IMR-90 (cell line): Measurements from ENCODE around the gene SERPINA5. TPM values are rescaled to one million over a fixed set of nuclear protein-coding genes. Genes with fewer than 3 reads are reported as not detected.

Experiments
- ATAC-seq: fragments of 200-7000 bp; cut with Tn5 transposase; 2 replicates; pipeline ENCODE4 v1.9.1; 2020; ENCODE audit warnings: low read depth, mild to moderate bottlenecking, moderate library complexity
- BruUV-seq: library from RNA; stranded (reverse); fragments of 400-500 nt; replicated peaks from 2 replicates; lab custom pipeline; 2021; lab: Mats Ljungman, UMichigan
- CTCF ChIA-PET: fragments of 300-600 bp; formaldehyde crosslinking; extraction: SDS; loops from one replicate; lab custom pipeline; 2021; ENCODE audit warnings: antibody characterized with exemption; lab: Yijun Ruan, JAX
- POLR2A ChIA-PET: fragments of 300-600 bp; sonication (Branson Sonifier 250); formaldehyde crosslinking; loops from one replicate; lab custom pipeline; 2022; ENCODE audit warnings: antibody characterized with exemption; ENCODE audit not compliant: unreplicated experiment; lab: Charles Lee
- DNase-seq: peaks from one replicate; pipeline ENCODE4 v3.0.0; 2013
- H2AFZ ChIP-seq: replicated peaks from 2 replicates; pipeline ENCODE3; 2013; ENCODE audit warnings: low read length, mild to moderate bottlenecking; ENCODE audit not compliant: poor library complexity
- H2AK5ac ChIP-seq: 2 replicates; pipeline ENCODE4 v1.6.1; 2013; ENCODE audit warnings: low read depth, low read length, inconsistent platforms
- H2AK9ac ChIP-seq: replicated peaks from 2 replicates; pipeline ENCODE3; 2013; ENCODE audit warnings: mild to moderate bottlenecking, low read depth, low read length, moderate library complexity; ENCODE audit not compliant: poor library complexity
- H2BK120ac ChIP-seq: 2 replicates; pipeline ENCODE4 v1.6.1; 2013; ENCODE audit warnings: low read depth, low read length, inconsistent platforms
- H2BK15ac ChIP-seq: 3 replicates; pipeline ENCODE4 v1.6.1; 2013; ENCODE audit warnings: low read depth, low read length, inconsistent platforms
- H2BK20ac ChIP-seq: 2 replicates; pipeline ENCODE4 v1.6.1; 2013; ENCODE audit warnings: low read depth, mild to moderate bottlenecking, inconsistent platforms, low read length, moderate library complexity
- H2BK5ac ChIP-seq: 2 replicates; pipeline ENCODE4 v1.6.1; 2013; ENCODE audit warnings: mild to moderate bottlenecking, low read depth, low read length, inconsistent platforms; ENCODE audit not compliant: poor library complexity, severe bottlenecking
- H3K14ac ChIP-seq: replicated peaks from 2 replicates; pipeline ENCODE4 v1.6.1; 2013; ENCODE audit warnings: low read depth, low read length, inconsistent platforms
- H3K18ac ChIP-seq: 2 replicates; pipeline ENCODE4 v1.6.1; 2013; ENCODE audit warnings: low read depth, low read length, control low read depth
- H3K23ac ChIP-seq: 2 replicates; pipeline ENCODE4 v1.6.1; 2013; ENCODE audit warnings: low read depth, low read length, inconsistent platforms
- H3K27ac ChIP-seq: 2 replicates; pipeline ENCODE4 v1.5.1; 2013; ENCODE audit warnings: mild to moderate bottlenecking, control low read depth, low read length; ENCODE audit not compliant: insufficient read depth
- H3K27me3 ChIP-seq: 2 replicates; pipeline ENCODE4 v1.6.1; 2013; ENCODE audit warnings: low read length; ENCODE audit not compliant: control insufficient read depth, insufficient read depth
- H3K36me3 ChIP-seq: 2 replicates; pipeline ENCODE4 v1.6.1; 2013; ENCODE audit warnings: low read length, mixed read lengths; ENCODE audit not compliant: control insufficient read depth, insufficient read depth
- H3K4ac ChIP-seq: 2 replicates; pipeline ENCODE4 v1.6.1; 2013; ENCODE audit warnings: low read depth, low read length, inconsistent platforms
- H3K4me1 ChIP-seq: 2 replicates; pipeline ENCODE4 v1.6.1; 2013; ENCODE audit warnings: low read length, mixed read lengths; ENCODE audit not compliant: control insufficient read depth, insufficient read depth
- H3K4me2 ChIP-seq: 2 replicates; pipeline ENCODE4 v1.6.1; 2013; ENCODE audit warnings: low read depth, mild to moderate bottlenecking, control low read depth, low read length, moderate library complexity
- H3K4me3 ChIP-seq: 2 replicates; pipeline ENCODE4 v1.5.1; 2013; ENCODE audit warnings: low read depth, mild to moderate bottlenecking, control low read depth, low read length, moderate library complexity; ENCODE audit not compliant: insufficient read depth
- H3K56ac ChIP-seq: 2 replicates; pipeline ENCODE4 v1.6.1; 2013; ENCODE audit warnings: low read length, inconsistent platforms; ENCODE audit not compliant: insufficient read depth; ENCODE audit errors: extremely low read depth
- H3K79me1 ChIP-seq, 2 experiments: 2 replicates each; pipeline ENCODE4 v1.6.1; 2013; ENCODE audit warnings: low read length in 2 of 2, inconsistent platforms in 1 of 2, low read depth in 1 of 2
- H3K9ac ChIP-seq: 2 replicates; pipeline ENCODE4 v1.6.1; 2013; ENCODE audit warnings: low read depth, low read length, control low read depth
- H3K9me1 ChIP-seq: 2 replicates; pipeline ENCODE4 v1.6.1; 2013; ENCODE audit warnings: low read length, inconsistent platforms; ENCODE audit not compliant: insufficient read depth
- H3K9me3 ChIP-seq: 2 replicates; pipeline ENCODE4 v1.6.1; 2013; ENCODE audit warnings: low read length; ENCODE audit not compliant: control insufficient read depth, insufficient read depth
- H4K20me1 ChIP-seq: 2 replicates; pipeline ENCODE4 v1.6.1; 2013; ENCODE audit warnings: low read length, inconsistent platforms; ENCODE audit not compliant: insufficient read depth
- H4K5ac ChIP-seq: 2 replicates; pipeline ENCODE4 v1.6.1; 2013; ENCODE audit warnings: mild to moderate bottlenecking, low read depth, low read length, control low read depth
- H4K8ac ChIP-seq, 2 experiments: 2 replicates each; pipeline ENCODE4 v1.6.1; 2013; ENCODE audit warnings: low read depth in 2 of 2, low read length in 2 of 2, control low read depth in 1 of 2, inconsistent platforms in 1 of 2
- H4K91ac ChIP-seq: 2 replicates; pipeline ENCODE4 v1.6.1; 2013; ENCODE audit warnings: low read depth, low read length, inconsistent platforms; ENCODE audit not compliant: insufficient read depth
- NFE2L2 ChIP-seq: fragments of 150-350 bp; IDR thresholded peaks from 2 replicates; pipeline ENCODE4 v1.6.1; 2016; ENCODE audit warnings: low read depth, mild to moderate bottlenecking, low read length
- RFX5 ChIP-seq: IDR thresholded peaks from 2 replicates; pipeline ENCODE4 v1.8.0; 2012; ENCODE audit warnings: low read depth, mild to moderate bottlenecking, low read length, moderate library complexity
- WGBS, 2 experiments: methylation state at CpG; one replicate each; pipeline versions ENCODE4 v1.1.5 to v1.1.7; 2013; ENCODE audit warnings: missing lambda C conversion rate in 2 of 2; ENCODE audit not compliant: insufficient read length in 1 of 2; ENCODE audit errors: extremely low coverage in 2 of 2; 5-methylcytosine and 5-hydroxymethylcytosine counted together
- dilution Hi-C: fragments of 300-500 bp; cut with HindIII; formaldehyde crosslinking; loops from one replicate; pipeline ENCODE4 v1.14.3; 2018; ENCODE audit warnings: low sequenced_read_pairs; ENCODE audit not compliant: unreplicated experiment
- in situ Hi-C: fragments of 300-500 bp; cut with MboI; formaldehyde crosslinking; loops from 3 replicates; pipeline ENCODE4 v1.14.3; 2019; ENCODE audit warnings: low sequenced_read_pairs, inconsistent platforms, mixed read lengths
- intact Hi-C: fragments of 100-400 bp; cut with micrococcal nuclease; formaldehyde crosslinking; loops from 2 replicates; pipeline ENCODE4 v1.10.0; 2022
- polyA plus RNA-seq, 3 experiments: library from polyadenylated mRNA; depleted of rRNA; stranded (reverse); fragments of >200 nt; gene quantifications; 2 replicates each; pipeline ENCODE4 v1.2.3, GENCODE V29; 2012; ENCODE audit warnings: low replicate concordance in 1 of 3
- total RNA-seq: library from RNA; depleted of rRNA; stranded (reverse); fragments of >200 nt; gene quantifications from 2 replicates; pipeline ENCODE4 v1.2.3, GENCODE V29; 2012
- TF ChIP-seq, protein P1 (sequence below): conservative IDR thresholded peaks from 2 replicates; pipeline ENCODE4 v1.5.1; 2012; ENCODE audit warnings: mild to moderate bottlenecking, low read depth, low read length, improper control_type of control experiment

Gene SERPINA5
- total and polyA plus RNA-seq, 2 of the 4 experiments (the other 2 are of a cell fraction), result not detected

DNA sequence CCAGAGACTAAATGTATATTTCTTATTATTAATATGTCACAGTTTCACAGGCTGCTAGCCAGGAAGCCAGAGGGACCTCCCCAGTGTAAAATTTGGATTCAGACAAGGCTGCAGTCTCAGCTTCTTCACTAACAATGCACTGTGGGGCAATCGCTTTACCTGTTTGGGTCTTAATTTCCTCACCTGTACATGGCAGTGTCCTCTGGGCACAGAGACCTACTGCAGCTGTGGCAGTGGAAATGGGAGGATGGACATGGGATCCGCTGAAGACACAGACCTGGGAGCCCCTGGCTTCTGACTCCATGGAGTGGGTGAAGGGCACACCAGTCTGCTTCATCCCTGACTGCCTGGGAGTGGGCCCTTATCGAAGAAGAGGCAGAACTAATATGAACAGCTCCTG, 6.9 kb upstream of the SERPINA5 start:
- H2AK5ac ChIP-seq, result no peak overlapping the region
- H3K27ac ChIP-seq, result no peak overlapping the region
- no peaks in the 10 kb centered on the region for H3K4me1 ChIP-seq
- H3K4ac ChIP-seq, result no peak overlapping the region
- H3K79me1 ChIP-seq, result no peaks in the 10 kb centered on the region
- no peak overlapping the region for H3K23ac ChIP-seq
- no peak overlapping the region for H2AK9ac ChIP-seq
- CTCF ChIA-PET, result no interaction called here
- ATAC-seq, result no peak
- no peak overlapping the region for H3K18ac ChIP-seq
- H3K27me3 ChIP-seq, result no peaks in the 10 kb centered on the region; the same call in 1 of the 2 replicates
- H4K91ac ChIP-seq, result no peak overlapping the region
- no peak overlapping the region for H4K8ac ChIP-seq
- in situ Hi-C loops (no loop called here), dilution Hi-C loops (no loop called here), intact Hi-C loops (no loop called here)
- H3K14ac ChIP-seq, result no peak overlapping the region
- no peak overlapping the region for H2AFZ ChIP-seq
- H2BK15ac ChIP-seq, result no peak overlapping the region
- BruUV-seq, result no TSS peak
- no peaks in the 10 kb centered on the region; the same call in 1 of the 2 replicates for H3K9me3 ChIP-seq
- H3K36me3 ChIP-seq, result no peaks in the 10 kb centered on the region
- H2BK20ac ChIP-seq, result no peak overlapping the region
- TF ChIP-seq, protein P1, sequence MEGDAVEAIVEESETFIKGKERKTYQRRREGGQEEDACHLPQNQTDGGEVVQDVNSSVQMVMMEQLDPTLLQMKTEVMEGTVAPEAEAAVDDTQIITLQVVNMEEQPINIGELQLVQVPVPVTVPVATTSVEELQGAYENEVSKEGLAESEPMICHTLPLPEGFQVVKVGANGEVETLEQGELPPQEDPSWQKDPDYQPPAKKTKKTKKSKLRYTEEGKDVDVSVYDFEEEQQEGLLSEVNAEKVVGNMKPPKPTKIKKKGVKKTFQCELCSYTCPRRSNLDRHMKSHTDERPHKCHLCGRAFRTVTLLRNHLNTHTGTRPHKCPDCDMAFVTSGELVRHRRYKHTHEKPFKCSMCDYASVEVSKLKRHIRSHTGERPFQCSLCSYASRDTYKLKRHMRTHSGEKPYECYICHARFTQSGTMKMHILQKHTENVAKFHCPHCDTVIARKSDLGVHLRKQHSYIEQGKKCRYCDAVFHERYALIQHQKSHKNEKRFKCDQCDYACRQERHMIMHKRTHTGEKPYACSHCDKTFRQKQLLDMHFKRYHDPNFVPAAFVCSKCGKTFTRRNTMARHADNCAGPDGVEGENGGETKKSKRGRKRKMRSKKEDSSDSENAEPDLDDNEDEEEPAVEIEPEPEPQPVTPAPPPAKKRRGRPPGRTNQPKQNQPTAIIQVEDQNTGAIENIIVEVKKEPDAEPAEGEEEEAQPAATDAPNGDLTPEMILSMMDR, result no peak
- TF ChIP-seq NFE2L2 (no peak), RFX5 (no peak)
- 67% methylated on average over 1 of the region's 3 CpGs; no CpG with 5 or more reads in 1 of the 2 experiments for WGBS, 2 experiments
- no peak overlapping the region for H4K5ac ChIP-seq
- H3K56ac ChIP-seq, result no peak overlapping the region
- DNase-seq, result no peak
- no peak overlapping the region for H3K4me2 ChIP-seq
- H4K20me1 ChIP-seq, result no peaks in the 10 kb centered on the region
- POLR2A ChIA-PET, result no interaction called here
- no peaks in the 10 kb centered on the region for H3K9me1 ChIP-seq
- H3K9ac ChIP-seq, result no peak overlapping the region
- no peak overlapping the region for H2BK120ac ChIP-seq
- H3K4me3 ChIP-seq, result no peak overlapping the region
- H2BK5ac ChIP-seq, result no peak overlapping the region
